G401 (cell line): ENCODE data around the gene STRN4. TPM values are rescaled to one million over a fixed set of nuclear protein-coding genes. Genes with fewer than 3 reads are reported as not detected.

ENCODE experiments used
- DNase-seq: peaks from one replicate; pipeline ENCODE4 v3.0.0-alpha.2; 2015; ENCODE audit warnings: low spot score
- in situ Hi-C: cut with HindIII; loops from 2 replicates; pipeline ENCODE4 v1.10.0; 2016; ENCODE audit warnings: low sequenced_read_pairs, mixed read lengths
- total RNA-seq: library from RNA; depleted of rRNA; stranded (reverse); fragments of >200 nt; shearing (Covaris generic); gene quantifications from 2 replicates; pipeline ENCODE4 v1.2.3, GENCODE V29; 2014

STRN4 gene
- total RNA-seq, 1 experiment from 2014 or later, result 118 TPM

- no peak for DNase-seq
- in situ Hi-C loops, result no loop called here
Observed at GRCh38 chr19:46730595-46730994, 15.7 kb downstream of the STRN4 start.

DNA sequence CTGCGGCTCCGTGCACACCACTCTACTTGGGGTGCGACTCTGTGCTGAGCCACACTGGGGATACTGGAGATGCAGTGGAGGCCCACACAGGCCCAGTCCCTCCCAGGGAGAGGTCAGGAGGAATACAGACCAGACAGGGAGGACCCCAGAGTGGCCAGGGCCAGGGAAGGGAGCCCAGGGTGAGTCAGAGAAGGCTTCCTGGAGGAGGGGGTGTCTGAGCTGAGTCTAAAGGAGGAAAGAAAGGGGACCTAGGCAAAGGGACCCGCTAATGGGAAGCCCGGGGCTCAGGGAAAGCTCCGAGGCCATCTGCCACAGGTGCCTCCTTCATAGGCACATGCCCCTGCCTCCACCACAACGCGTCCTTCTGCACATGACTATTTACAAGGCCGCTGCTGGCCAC, 16.1 kb downstream of the STRN4 start:
- DNase-seq, result no peak
- in situ Hi-C loops, result no loop called here

GRCh38 chr19:46729696-46730095, 16.6 kb downstream of the STRN4 start:
- in situ Hi-C loops, result no loop called here
- DNase-seq, result no peak

DNA sequence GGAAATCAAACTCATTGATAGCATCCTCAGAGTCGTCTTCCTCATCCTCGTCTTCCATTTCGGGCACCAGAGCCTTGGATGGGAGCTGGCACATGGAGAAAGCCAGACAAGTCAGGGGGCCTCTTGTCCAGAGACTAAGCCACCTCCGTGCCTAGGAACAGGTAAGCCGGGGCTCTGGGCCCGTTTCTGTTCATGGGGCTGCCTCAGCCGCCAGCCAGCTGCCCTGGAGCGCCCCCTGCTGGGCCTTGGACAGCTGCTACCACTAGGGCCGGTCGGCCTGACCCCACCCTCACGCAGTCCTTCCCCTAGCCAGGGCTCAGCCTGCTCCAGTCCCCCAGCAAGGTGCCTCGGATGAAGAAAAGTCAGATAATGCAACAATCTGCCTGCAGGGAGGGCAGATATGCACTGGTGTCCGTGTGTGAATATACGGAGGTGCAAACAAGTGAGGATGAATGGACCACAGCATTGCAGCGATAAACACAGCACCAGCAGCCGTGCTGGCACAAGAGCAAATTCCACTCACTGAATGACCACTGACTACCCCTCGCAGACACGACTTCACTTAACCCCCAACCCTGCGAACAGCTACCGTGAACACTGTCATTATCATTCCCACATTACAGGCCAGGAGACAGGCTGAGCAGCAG, 17.4 kb downstream of the STRN4 start:
- in situ Hi-C loops, result no loop called here
- DNase-seq, result peak; percentile 30

- in situ Hi-C loops, result no loop called here
- no peak for DNase-seq
Observed at GRCh38 chr19:46728208-46728607, 18.0 kb downstream of the STRN4 start.

DNA sequence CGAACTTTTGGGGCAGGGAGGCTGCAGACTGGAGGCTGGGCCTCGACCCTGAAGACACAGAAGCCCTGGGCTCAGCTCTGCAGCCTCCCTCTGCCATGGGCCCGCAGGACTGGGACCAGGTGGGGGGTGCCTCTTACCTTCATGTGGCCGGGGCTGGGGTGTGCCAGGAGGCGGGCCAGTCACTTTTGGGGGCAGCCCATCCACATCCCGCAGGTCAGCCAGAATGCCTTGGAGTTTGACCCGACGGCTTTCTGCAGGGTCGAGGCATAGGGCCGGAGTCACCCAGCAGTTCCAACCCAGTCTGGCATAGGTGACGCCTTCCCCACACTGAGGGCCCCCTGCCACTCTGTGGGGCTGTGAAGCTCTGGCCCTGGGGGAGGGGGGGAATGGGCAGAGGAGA, 18.5 kb downstream of the STRN4 start:
- no peak for DNase-seq
- in situ Hi-C loops, result no loop called here

DNA sequence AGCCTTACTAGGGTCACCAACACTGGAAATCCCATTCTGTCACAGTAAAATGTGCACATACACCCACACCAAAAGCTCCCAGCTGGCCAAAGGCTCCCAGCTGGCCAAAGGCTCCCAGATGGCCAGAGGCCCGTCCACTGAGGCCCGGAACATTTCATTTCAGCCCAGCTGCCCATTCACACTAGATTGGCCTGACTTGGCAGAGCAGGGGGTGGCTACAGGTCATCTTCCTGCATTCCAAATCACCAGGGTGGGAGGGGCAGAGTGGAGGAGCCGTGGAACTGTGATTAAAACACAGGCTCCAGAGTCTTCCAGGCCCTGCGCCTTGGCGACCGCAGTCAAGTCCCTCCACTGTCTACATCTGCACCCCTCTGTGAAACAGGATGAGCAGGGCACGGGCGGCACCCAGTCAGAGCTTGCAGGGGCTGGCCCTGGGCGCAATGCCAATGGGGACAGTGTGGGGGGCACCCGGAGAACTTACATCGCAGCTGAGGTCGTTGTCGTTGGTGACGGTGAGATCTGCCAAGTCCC, 19.2 kb downstream of the STRN4 start:
- in situ Hi-C loops, result no loop called here
- no peak for DNase-seq

- no peak for DNase-seq
- in situ Hi-C loops, result no loop called here
Observed at GRCh38 chr19:46726551-46726950, 19.7 kb downstream of the STRN4 start.

- DNase-seq, result no peak
- in situ Hi-C loops, result no loop called here
Observed at GRCh38 chr19:46725859-46726393, 20.3 kb downstream of the STRN4 start.

GRCh38 chr19:46725036-46725820, 21.0 kb downstream of the STRN4 start:
- DNase-seq, result no peak
- in situ Hi-C loops, result no loop called here

- in situ Hi-C loops, result no loop called here
- no peak for DNase-seq
Observed at GRCh38 chr19:46724468-46724867, 21.8 kb downstream of the STRN4 start.

DNA sequence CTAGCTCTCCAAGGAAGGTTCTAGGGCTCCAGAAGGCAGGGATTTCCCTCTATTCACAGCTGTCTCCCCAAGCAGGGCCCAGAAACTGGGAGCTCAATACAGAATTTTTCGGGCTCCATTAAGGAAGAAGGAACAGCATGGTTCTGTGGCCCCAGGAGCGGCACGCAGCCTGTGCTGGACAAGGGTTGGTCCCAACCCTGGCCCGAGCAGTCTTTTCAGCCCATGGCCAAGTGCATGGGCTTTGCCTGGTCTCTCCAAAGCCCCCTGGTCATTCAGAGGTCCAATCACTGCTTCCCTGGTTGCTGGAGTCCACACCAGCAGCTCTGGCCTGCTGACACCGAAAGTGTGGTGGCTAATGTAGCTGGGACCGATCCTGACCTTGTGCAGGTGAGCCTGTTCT, 22.8 kb downstream of the STRN4 start:
- in situ Hi-C loops, result no loop called here
- DNase-seq, result no peak

DNA sequence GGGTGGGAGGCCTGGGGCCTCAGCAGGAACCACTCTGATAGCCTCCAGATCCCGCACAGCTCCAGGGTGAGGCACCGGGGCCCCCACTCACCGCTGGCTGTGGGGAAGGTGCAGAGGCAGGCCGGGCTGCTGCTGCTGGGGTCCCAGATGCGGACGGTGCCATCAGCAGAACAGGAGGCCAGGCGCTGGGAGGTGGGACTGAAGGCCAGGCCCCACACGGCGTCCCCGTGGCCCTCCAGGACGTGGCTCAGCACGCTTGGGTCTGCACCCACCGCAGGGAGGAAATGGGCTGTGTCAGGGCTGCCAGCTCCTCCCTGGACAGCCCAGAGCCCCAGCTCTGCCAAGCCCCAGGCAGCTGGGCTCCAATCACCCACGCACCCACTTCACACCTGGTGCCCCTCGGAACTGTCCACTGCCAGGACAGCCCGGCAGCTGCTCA, 23.2 kb downstream of the STRN4 start:
- DNase-seq, result no peak
- in situ Hi-C loops, result no loop called here

DNA sequence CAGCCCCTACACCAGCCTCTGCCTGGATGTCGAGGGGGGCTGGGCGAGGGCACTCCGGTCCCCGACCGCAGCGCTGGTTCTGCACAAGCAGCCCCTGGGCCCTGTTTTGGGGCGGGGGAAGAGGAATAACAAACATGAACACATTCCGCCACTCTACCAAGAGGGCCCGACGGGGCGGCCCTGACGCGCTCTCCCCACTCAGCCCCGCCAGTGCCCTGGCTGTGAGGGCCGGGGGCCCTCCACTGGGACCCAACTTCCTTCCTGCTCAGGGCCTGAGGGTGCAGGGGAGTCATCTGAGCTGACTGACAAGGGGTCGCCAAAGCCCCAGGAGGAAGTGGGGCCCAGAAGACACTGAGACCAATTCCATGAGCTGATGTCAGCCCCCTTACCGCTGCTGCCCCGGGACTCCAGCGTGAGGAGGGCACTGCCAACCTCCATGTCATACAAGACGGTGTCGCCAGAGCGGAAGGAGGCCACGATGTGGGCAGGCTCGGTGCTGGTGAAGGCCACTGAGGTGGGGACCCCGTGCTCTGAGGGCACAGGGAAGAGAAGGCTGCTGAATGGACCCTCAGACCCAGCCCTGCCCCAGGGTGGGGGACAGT, 23.7 kb downstream of the STRN4 start:
- in situ Hi-C loops, result no loop called here
- DNase-seq, result no peak

GRCh38 chr19:46722004-46722380, 24.3 kb downstream of the STRN4 start:
- no peak for DNase-seq
- in situ Hi-C loops, result no loop called here

- in situ Hi-C loops, result no loop called here
- DNase-seq, result no peak
Observed at GRCh38 chr19:46721269-46722003, 24.8 kb downstream of the STRN4 start.

- no peak for DNase-seq
- in situ Hi-C loops, result no loop called here
Observed at GRCh38 chr19:46720503-46721239, 25.6 kb downstream of the STRN4 start.

- no peak for DNase-seq
- in situ Hi-C loops, result no loop called here
Observed at GRCh38 chr19:46719629-46720502, 26.4 kb downstream of the STRN4 start.
